Measurements from ENCODE around the gene MFAP2. TPM values are rescaled to one million over a fixed set of nuclear protein-coding genes. Genes with fewer than 3 reads are reported as not detected.

Gene MFAP2
- total and polyA plus RNA-seq, 9 donors = 16.0 to 83.6 (median 36.1) TPM

- H3K36me3 ChIP-seq = no peaks in the 10 kb centered on the region
- DNase-seq = no peak
- TF ChIP-seq CTCF (IDR thresholded peaks at IDR 0.05) = no peak
- TF ChIP-seq POLR2A (IDR thresholded peaks at IDR 0.05) = no peak
- TF ChIP-seq EP300 (IDR thresholded peaks at IDR 0.05) = no peak
- WGBS, 3 donors = 88 to 92% (median 88%) methylated on average over 19 of the region's 19 CpGs
- intact Hi-C loops (cut with DNase I) = no loop called here
- no peaks in the 10 kb centered on the region for H3K4me1 ChIP-seq (ENCODE audit: insufficient read depth)
- H3K27me3 ChIP-seq = no peaks in the 10 kb centered on the region
- H3K9me3 ChIP-seq = no peaks in the 10 kb centered on the region
- H3K4me3 ChIP-seq = no peak overlapping the region
- no peak overlapping the region for H3K27ac ChIP-seq
Observed at GRCh38 chr1:17001760-17002523, 21.5 kb upstream of the MFAP2 start.

GRCh38 chr1:16999863-17000262 is 19.4 kb upstream of the MFAP2 start:
- DNase-seq = no peak
- Histone ChIP-seq H3K4me3 (no peak overlapping the region), H3K27me3 (no peaks in the 10 kb centered on the region), H3K36me3 (no peaks in the 10 kb centered on the region), H3K9me3 (no peaks in the 10 kb centered on the region), H3K4me1 (ENCODE audit: insufficient read depth) (no peaks in the 10 kb centered on the region), H3K27ac (no peak overlapping the region)
- 88 to 93% (median 92%) methylated on average over 8 of the region's 8 CpGs for WGBS, 3 donors
- no peak for TF ChIP-seq POLR2A (IDR thresholded peaks at IDR 0.05)
- intact Hi-C loops (cut with DNase I) = loop anchor here in 1 of 4 donors (10.0 kb wide), 1 partner anchor 45 kb away; no protein-coding TSS in a partner anchor

- H3K4me1 ChIP-seq (ENCODE audit: insufficient read depth) = no peaks in the 10 kb centered on the region
- WGBS, 3 donors = 78 to 82% (median 80%) methylated on average over 10 of the region's 10 CpGs
- H3K27me3 ChIP-seq = no peaks in the 10 kb centered on the region
- TF ChIP-seq CTCF (IDR thresholded peaks at IDR 0.05) (no peak), POLR2A (IDR thresholded peaks at IDR 0.05) (no peak), EP300 (IDR thresholded peaks at IDR 0.05) (no peak)
- no peak for DNase-seq
- H3K27ac ChIP-seq = no peak overlapping the region
- no peaks in the 10 kb centered on the region for H3K9me3 ChIP-seq
- H3K36me3 ChIP-seq = no peaks in the 10 kb centered on the region
- intact Hi-C loops (cut with DNase I) = loop anchor here in 1 of 4 donors (10.0 kb wide), 1 partner anchor 46 kb away; no protein-coding TSS in a partner anchor
- no peak overlapping the region for H3K4me3 ChIP-seq
Observed at GRCh38 chr1:16998589-16998988, 18.2 kb upstream of the MFAP2 start.

GRCh38 chr1:16996845-16997244 is 16.4 kb upstream of the MFAP2 start:
- Histone ChIP-seq H3K27me3 (no peaks in the 10 kb centered on the region), H3K36me3 (no peaks in the 10 kb centered on the region), H3K4me3 (no peak overlapping the region), H3K4me1 (ENCODE audit: insufficient read depth) (no peaks in the 10 kb centered on the region), H3K27ac (no peak overlapping the region), H3K9me3 (no peaks in the 10 kb centered on the region)
- TF ChIP-seq CTCF (IDR thresholded peaks at IDR 0.05) (no peak), POLR2A (IDR thresholded peaks at IDR 0.05) (no peak), EP300 (IDR thresholded peaks at IDR 0.05) (no peak)
- WGBS, 3 donors = 82 to 95% (median 94%) methylated on average over 12 to 14 of the region's 14 CpGs
- no peak for DNase-seq
- intact Hi-C loops (cut with DNase I) = loop anchor here in 1 of 4 donors (10.0 kb wide), 1 partner anchor 48 kb away; no protein-coding TSS in a partner anchor

GRCh38 chr1:16993521-16994038 is 13.2 kb upstream of the MFAP2 start:
- TF ChIP-seq EP300 (IDR thresholded peaks at IDR 0.05) = no peak
- no peak for TF ChIP-seq CTCF (IDR thresholded peaks at IDR 0.05)
- no peak for TF ChIP-seq POLR2A (IDR thresholded peaks at IDR 0.05)
- no peak overlapping the region for H3K27ac ChIP-seq
- no peak for DNase-seq
- no peak overlapping the region for H3K4me3 ChIP-seq
- no peaks in the 10 kb centered on the region for H3K4me1 ChIP-seq (ENCODE audit: insufficient read depth)
- H3K9me3 ChIP-seq = no peaks in the 10 kb centered on the region
- no peaks in the 10 kb centered on the region for H3K27me3 ChIP-seq
- intact Hi-C loops (cut with DNase I) = loop anchor here in 1 of 4 donors (10.0 kb wide), 1 partner anchor 51 kb away; no protein-coding TSS in a partner anchor
- no peaks in the 10 kb centered on the region for H3K36me3 ChIP-seq
- 89 to 93% (median 93%) methylated on average over 7 to 15 of the region's 15 CpGs for WGBS, 3 donors

Data from ovary (tissue), 9 donors.